Glutamatergic neuron (in vitro differentiated cells): ENCODE results near the gene KCNB1. TPM values are rescaled to one million over a fixed set of nuclear protein-coding genes. Genes with fewer than 3 reads are reported as not detected.

ENCODE experiments used
- DNase-seq: peaks from one replicate; pipeline ENCODE4 v3.0.0; 2022
- H3K27ac Mint-ChIP-seq: one replicate; pipeline ENCODE4 v1.8.0; 2020; ENCODE audit warnings: mild to moderate bottlenecking, mixed read lengths, inconsistent platforms; ENCODE audit not compliant: unreplicated experiment
- H3K27me3 Mint-ChIP-seq: one replicate; pipeline ENCODE4 v1.8.0; 2020; ENCODE audit warnings: mild to moderate bottlenecking, moderate library complexity, mixed read lengths, inconsistent platforms; ENCODE audit not compliant: unreplicated experiment
- H3K36me3 Mint-ChIP-seq: one replicate; pipeline ENCODE4 v1.8.0; 2020; ENCODE audit warnings: mild to moderate bottlenecking, mixed read lengths, inconsistent platforms; ENCODE audit not compliant: unreplicated experiment
- H3K4me1 Mint-ChIP-seq: one replicate; pipeline ENCODE4 v1.8.0; 2020; ENCODE audit warnings: mild to moderate bottlenecking, low read depth, mixed read lengths, inconsistent platforms; ENCODE audit not compliant: unreplicated experiment
- H3K4me3 Mint-ChIP-seq: one replicate; pipeline ENCODE4 v1.8.0; 2020; ENCODE audit warnings: mild to moderate bottlenecking, mixed read lengths, inconsistent platforms; ENCODE audit not compliant: unreplicated experiment
- H3K9me3 Mint-ChIP-seq: one replicate; pipeline ENCODE4 v1.8.0; 2020; ENCODE audit warnings: mild to moderate bottlenecking, moderate library complexity, mixed read lengths, inconsistent platforms; ENCODE audit not compliant: unreplicated experiment
- CTCF ChIP-seq: fragments of 200-600 bp; sonication (generic); IDR thresholded peaks from one replicate; pipeline ENCODE4 v1.5.0; 2021; ENCODE audit not compliant: partially characterized antibody, unreplicated experiment
- total RNA-seq: library from RNA; stranded (reverse); fragmentation: NEBNext Ultra II Directional; extraction: Animal tissue kit (Norgen Biotek cat#: 25700); gene quantifications from one replicate; pipeline ENCODE4 v1.2.1, GENCODE V29; 2021; ENCODE audit not compliant: unreplicated experiment

KCNB1 gene
- total RNA-seq, 1 donor from 2014 or later = 3.1 TPM

- no peak for DNase-seq
- H3K36me3 Mint-ChIP-seq = peaks cover 3% of the 10 kb centered on the region
- H3K9me3 Mint-ChIP-seq = peaks cover 8% of the 10 kb centered on the region
- peaks cover 4% of the 10 kb centered on the region for H3K4me1 Mint-ChIP-seq
- H3K27me3 Mint-ChIP-seq = peaks cover 12% of the 10 kb centered on the region
- peak overlapping the region; percentile 44 for H3K27ac Mint-ChIP-seq
- peak overlapping the region; percentile 23 for H3K4me3 Mint-ChIP-seq
- TF ChIP-seq CTCF = no peak
Measured at GRCh38 chr20:49516916-49517804, 34.7 kb upstream of the KCNB1 start.

DNA sequence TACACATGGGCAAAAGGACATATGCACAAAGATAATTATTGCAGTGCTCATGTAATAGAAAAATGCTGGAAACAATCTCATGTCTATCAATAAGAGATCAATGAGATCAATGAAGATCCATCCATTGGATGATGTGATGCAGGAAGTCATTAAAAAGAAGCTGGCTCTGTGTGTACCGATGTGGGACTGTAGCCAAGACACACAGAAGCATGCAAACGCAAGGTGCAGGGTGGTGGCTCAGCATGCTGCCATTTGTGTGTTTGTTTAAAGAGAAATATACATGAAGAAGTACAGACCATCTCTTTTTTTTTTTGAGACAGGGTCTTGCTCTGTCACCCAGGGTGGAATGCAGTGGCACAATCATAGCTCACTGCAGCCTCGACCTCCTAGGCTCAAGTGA is 33.1 kb upstream of the KCNB1 start:
- Mint-ChIP-seq H3K27me3 (peaks cover 6% of the 10 kb centered on the region), H3K36me3 (no peaks in the 10 kb centered on the region), H3K27ac (no peak overlapping the region), H3K4me1 (peaks cover 4% of the 10 kb centered on the region), H3K4me3 (no peak overlapping the region), H3K9me3 (peaks cover 8% of the 10 kb centered on the region)
- no peak for TF ChIP-seq CTCF
- no peak for DNase-seq

DNA sequence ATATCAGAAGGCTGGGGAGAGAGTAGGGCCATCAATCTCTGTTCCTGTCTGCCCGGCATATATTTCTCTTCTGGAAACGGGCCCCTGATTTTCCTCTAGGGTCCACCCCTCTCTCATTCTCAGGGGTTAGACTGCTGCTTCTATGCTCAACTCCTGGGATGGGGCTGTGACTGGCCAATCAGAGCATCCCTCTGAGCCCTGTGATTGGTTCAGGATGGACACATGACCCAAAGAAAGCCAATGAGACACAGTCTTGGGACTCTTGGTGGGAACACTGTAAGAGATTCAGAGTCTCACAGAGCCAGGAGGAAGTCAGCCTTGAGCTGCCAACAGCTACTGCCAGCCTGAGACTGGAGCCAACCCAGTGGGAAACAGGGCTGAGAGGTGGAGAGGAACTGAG is 31.0 kb upstream of the KCNB1 start:
- DNase-seq = no peak
- Mint-ChIP-seq H3K4me3 (no peak overlapping the region), H3K27me3 (peaks cover 3% of the 10 kb centered on the region), H3K4me1 (peaks cover 7% of the 10 kb centered on the region), H3K27ac (no peak overlapping the region), H3K36me3 (no peaks in the 10 kb centered on the region), H3K9me3 (peaks cover 7% of the 10 kb centered on the region)
- no peak for TF ChIP-seq CTCF

DNA sequence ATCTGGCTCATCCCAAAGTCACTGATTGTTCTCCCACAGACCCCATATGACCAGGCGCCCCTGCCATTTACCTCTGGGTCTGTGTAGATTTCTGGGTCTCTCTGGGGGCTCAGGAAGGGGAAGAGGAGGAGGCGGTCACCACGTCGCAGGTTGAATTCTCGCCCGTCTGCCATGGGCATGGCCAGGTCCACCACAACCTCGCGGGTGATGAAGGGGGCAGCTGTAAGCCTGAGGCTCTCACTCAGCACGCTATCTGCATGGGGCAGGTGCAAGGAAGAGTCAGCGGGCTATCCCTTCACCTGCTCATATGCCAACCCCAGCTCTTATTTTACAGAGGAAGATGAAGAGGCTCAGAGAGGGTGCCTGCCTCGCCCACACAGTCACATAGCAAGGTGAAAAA is 30.5 kb upstream of the KCNB1 start:
- Mint-ChIP-seq H3K27me3 (peaks cover 5% of the 10 kb centered on the region), H3K36me3 (no peaks in the 10 kb centered on the region), H3K9me3 (peaks cover 8% of the 10 kb centered on the region), H3K27ac (no peak overlapping the region), H3K4me3 (no peak overlapping the region), H3K4me1 (peaks cover 8% of the 10 kb centered on the region)
- no peak for TF ChIP-seq CTCF
- DNase-seq = no peak

DNA sequence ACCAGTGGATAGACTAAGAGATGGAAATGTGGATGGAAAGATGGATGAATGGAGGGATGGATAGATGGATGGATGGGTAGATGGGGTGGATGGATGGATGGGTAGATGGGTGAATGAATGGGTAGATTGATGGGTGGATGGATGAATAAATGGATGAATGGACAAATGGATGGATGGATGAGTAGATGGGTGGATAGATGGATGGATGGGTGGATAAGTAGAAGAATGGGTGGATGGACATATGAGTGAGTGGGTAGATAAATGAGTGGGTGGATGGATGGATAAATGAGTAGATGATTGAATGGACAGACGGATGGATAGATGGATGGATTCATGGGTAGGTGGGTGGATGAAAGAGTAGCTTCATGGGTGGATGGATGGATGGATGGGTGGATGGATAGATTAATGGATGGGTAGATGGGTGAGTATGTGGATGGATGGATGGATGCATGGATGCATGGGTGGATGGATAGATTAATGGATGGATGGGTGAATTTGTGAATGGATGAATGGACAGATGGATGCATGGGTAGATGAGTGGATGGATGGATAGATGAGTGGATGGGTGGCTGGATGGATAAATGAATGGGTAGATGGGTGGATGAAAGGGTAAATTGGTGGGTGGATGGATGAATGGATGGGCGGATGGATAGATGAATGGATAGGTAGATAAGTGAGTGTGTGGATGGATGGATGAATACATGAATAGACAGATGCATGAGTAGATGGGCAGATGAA is 29.5 kb upstream of the KCNB1 start:
- peaks cover 6% of the 10 kb centered on the region for H3K9me3 Mint-ChIP-seq
- no peak overlapping the region for H3K4me3 Mint-ChIP-seq
- no peak for TF ChIP-seq CTCF
- H3K27ac Mint-ChIP-seq = no peak overlapping the region
- DNase-seq = no peak
- H3K27me3 Mint-ChIP-seq = peaks cover 2% of the 10 kb centered on the region
- no peaks in the 10 kb centered on the region for H3K36me3 Mint-ChIP-seq
- peaks cover 14% of the 10 kb centered on the region for H3K4me1 Mint-ChIP-seq
